A549 (cell line): ENCODE measurements around the gene SMAD3.

ENCODE experiments used
- EP300 ChIP-seq, 2 experiments: fragments of >200 bp; sonication (Bioruptor Twin); formaldehyde crosslinking; IDR thresholded peaks; 2 replicates in 1 of 2; 3 replicates in 1 of 2; pipeline ENCODE4 v1.6.1; 2016 to 2017
- HDAC2 ChIP-seq: fragments of 200-600 bp; sonication (generic); IDR thresholded peaks from 2 replicates; pipeline ENCODE4 v1.6.1; 2016
- MAFK ChIP-seq: fragments of 450-650 bp; IDR thresholded peaks from 2 replicates; pipeline ENCODE4 v1.6.1; 2014; ENCODE audit not compliant: partially characterized antibody
- RCOR1 ChIP-seq: fragments of 150-350 bp; IDR thresholded peaks from 2 replicates; pipeline ENCODE4 v1.6.1; 2014; ENCODE audit warnings: antibody characterized with exemption, low read length, low read depth
- TF ChIP-seq, protein P1 (sequence below): IDR thresholded peaks from 2 replicates; pipeline ENCODE4 v1.6.1; 2012
- TF ChIP-seq, protein P2 (sequence below): fragments of >200 bp; sonication (Bioruptor Twin); formaldehyde crosslinking; IDR thresholded peaks from 3 replicates; pipeline ENCODE4 v1.5.1; 2016
- TF ChIP-seq, protein P3 (sequence below): IDR thresholded peaks from 2 replicates; pipeline ENCODE4 v1.6.1; 2012; ENCODE audit warnings: low read depth, borderline replicate concordance

DNA sequence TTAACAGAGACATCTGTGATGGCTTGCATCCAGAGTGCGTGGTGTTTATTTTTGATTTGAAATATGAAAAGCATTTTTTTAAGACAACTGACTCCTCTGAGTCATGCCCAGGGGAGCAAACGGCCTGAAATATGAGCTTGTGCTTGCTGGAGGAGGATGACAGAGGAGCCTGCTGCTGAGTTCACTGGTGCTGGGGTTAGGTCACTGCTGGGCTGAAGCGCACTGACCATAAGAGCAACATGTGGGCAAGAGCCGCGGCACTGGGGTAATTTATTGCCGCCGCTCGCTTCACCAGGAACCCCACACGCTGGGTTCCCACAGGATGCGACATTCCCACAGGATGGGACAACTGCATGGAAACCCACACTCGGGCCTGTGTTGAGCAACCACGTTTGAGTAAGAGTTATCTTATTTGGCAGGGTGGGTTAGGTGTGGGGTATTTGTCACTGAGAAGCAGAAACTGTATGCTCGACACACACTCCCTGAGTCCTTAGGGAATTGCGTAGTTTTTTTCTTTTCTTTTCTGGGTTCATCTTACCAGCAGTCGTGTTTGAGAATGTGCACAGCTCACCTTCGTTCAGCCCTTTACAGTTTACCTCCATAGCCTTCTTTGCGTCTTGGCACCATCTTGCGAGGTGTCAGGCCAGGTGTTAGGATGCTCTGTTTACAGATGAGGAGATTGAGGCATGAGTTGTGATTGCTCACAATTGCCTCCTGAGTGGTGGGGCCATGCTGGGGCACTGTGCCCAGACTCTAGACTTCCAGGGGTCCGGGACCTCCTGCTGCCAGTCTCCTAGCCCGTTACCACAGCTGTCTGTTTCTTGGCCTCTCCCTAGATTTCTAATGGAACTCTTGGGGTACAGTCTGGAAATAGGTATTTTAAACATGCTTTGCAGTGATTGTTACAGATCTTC is 60.4 kb downstream of the SMAD3 start:
- TF ChIP-seq RCOR1, result no peak
- TF ChIP-seq HDAC2, result no peak
- TF ChIP-seq, protein P1, sequence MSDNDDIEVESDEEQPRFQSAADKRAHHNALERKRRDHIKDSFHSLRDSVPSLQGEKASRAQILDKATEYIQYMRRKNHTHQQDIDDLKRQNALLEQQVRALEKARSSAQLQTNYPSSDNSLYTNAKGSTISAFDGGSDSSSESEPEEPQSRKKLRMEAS, result peak; percentile 92
- peak; percentile 19 for TF ChIP-seq MAFK
- TF ChIP-seq, protein P2, sequence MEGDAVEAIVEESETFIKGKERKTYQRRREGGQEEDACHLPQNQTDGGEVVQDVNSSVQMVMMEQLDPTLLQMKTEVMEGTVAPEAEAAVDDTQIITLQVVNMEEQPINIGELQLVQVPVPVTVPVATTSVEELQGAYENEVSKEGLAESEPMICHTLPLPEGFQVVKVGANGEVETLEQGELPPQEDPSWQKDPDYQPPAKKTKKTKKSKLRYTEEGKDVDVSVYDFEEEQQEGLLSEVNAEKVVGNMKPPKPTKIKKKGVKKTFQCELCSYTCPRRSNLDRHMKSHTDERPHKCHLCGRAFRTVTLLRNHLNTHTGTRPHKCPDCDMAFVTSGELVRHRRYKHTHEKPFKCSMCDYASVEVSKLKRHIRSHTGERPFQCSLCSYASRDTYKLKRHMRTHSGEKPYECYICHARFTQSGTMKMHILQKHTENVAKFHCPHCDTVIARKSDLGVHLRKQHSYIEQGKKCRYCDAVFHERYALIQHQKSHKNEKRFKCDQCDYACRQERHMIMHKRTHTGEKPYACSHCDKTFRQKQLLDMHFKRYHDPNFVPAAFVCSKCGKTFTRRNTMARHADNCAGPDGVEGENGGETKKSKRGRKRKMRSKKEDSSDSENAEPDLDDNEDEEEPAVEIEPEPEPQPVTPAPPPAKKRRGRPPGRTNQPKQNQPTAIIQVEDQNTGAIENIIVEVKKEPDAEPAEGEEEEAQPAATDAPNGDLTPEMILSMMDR, result no peak
- TF ChIP-seq, protein P3, sequence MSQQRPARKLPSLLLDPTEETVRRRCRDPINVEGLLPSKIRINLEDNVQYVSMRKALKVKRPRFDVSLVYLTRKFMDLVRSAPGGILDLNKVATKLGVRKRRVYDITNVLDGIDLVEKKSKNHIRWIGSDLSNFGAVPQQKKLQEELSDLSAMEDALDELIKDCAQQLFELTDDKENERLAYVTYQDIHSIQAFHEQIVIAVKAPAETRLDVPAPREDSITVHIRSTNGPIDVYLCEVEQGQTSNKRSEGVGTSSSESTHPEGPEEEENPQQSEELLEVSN, result peak; percentile 45
- peak; percentile 89 to 91; a peak in 4 of 5 replicates for TF ChIP-seq EP300 (IDR thresholded peaks at IDR 0.05)
